Smooth muscle cell (in vitro differentiated cells): Measurements from ENCODE around the gene RIC3. TPM values are rescaled to one million over a fixed set of nuclear protein-coding genes. Genes with fewer than 3 reads are reported as not detected.

ENCODE experiments used
- DNase-seq: peaks from one replicate; lab custom pipeline; 2025; ENCODE audit not compliant: unreplicated experiment; lab: John Stamatoyannopoulos, UW
- H2AFZ ChIP-seq: fragments of 200-600 bp; sonication (generic); 2 replicates; pipeline ENCODE4 v1.6.0; 2016; ENCODE audit warnings: antibody characterized with exemption, low read depth, mild to moderate bottlenecking
- H3F3A ChIP-seq: fragments of 200-600 bp; sonication (generic); 2 replicates; pipeline ENCODE4 v1.6.0; 2017; ENCODE audit warnings: antibody characterized with exemption, low read depth
- H3K27ac ChIP-seq: fragments of 200-600 bp; sonication (generic); 2 replicates; pipeline ENCODE4 v1.5.1; 2016; ENCODE audit warnings: low read depth, mild to moderate bottlenecking
- H3K27me3 ChIP-seq: fragments of 200-600 bp; sonication (generic); 2 replicates; pipeline ENCODE4 v1.6.1; 2016; ENCODE audit warnings: low read depth, mild to moderate bottlenecking
- H3K36me3 ChIP-seq: fragments of 200-600 bp; sonication (generic); 2 replicates; pipeline ENCODE4 v1.5.1; 2016; ENCODE audit warnings: low read depth
- H3K4me1 ChIP-seq: fragments of 200-600 bp; sonication (generic); 2 replicates; pipeline ENCODE4 v1.5.1; 2016; ENCODE audit warnings: low read depth
- H3K4me2 ChIP-seq: fragments of 200-600 bp; sonication (generic); 2 replicates; pipeline ENCODE4 v1.6.0; 2016; ENCODE audit warnings: mild to moderate bottlenecking
- H3K4me3 ChIP-seq: fragments of 200-600 bp; sonication (generic); 2 replicates; pipeline ENCODE4 v1.5.1; 2016; ENCODE audit warnings: mild to moderate bottlenecking
- H3K79me2 ChIP-seq: fragments of 200-600 bp; sonication (generic); 2 replicates; pipeline ENCODE4 v1.6.0; 2016; ENCODE audit warnings: low read depth, mild to moderate bottlenecking
- H3K9ac ChIP-seq: fragments of 200-600 bp; sonication (generic); 2 replicates; pipeline ENCODE4 v1.6.0; 2016; ENCODE audit warnings: low read depth
- H3K9me3 ChIP-seq: fragments of 200-600 bp; sonication (generic); replicated peaks from 2 replicates; pipeline ENCODE4 v1.5.1; 2016; ENCODE audit warnings: low read depth
- H4K20me1 ChIP-seq: fragments of 200-600 bp; sonication (generic); 2 replicates; pipeline ENCODE4 v1.6.0; 2016; ENCODE audit warnings: low read depth
- CTCF ChIP-seq: fragments of 200-600 bp; sonication (generic); IDR thresholded peaks from 2 replicates; pipeline ENCODE4 v1.5.1; 2017; ENCODE audit warnings: borderline replicate concordance, mild to moderate bottlenecking, antibody characterized with exemption; ENCODE audit not compliant: insufficient read depth, poor library complexity, severe bottlenecking
- WGBS: methylation state at CpG from one replicate; pipeline ENCODE4 v1.1.7; 2016; ENCODE audit warnings: low lambda C conversion rate; 5-methylcytosine and 5-hydroxymethylcytosine counted together
- polyA plus RNA-seq: library from polyadenylated mRNA; unstranded; fragments of >200 nt; fragmentation: Nextera tagmentation; extraction: Ambion mirVana; gene quantifications from 2 replicates; pipeline ENCODE4 v1.2.1, GENCODE V29; 2016
- total RNA-seq: library from RNA; depleted of rRNA; stranded (reverse); fragments of >200 nt; gene quantifications from 2 replicates; pipeline ENCODE4 v1.2.3, GENCODE V29; 2014

Gene RIC3
- total and polyA plus RNA-seq, 2 experiments from 2014 or later, result 0.35 to 3.1 TPM

- Histone ChIP-seq H3K36me3 (no peaks in the 10 kb centered on the region), H3K9ac (no peak overlapping the region), H2AFZ (no peak overlapping the region), H3K4me3 (no peak overlapping the region), H3K4me2 (no peak overlapping the region), H3K27ac (no peak overlapping the region), H3K27me3 (no peaks in the 10 kb centered on the region), H3K4me1 (peaks cover 19% of the 10 kb centered on the region), H4K20me1 (peaks cover 78% of the 10 kb centered on the region), H3K9me3 (no peaks in the 10 kb centered on the region), H3K79me2 (peaks cover 14% of the 10 kb centered on the region), H3F3A (peaks cover 2% of the 10 kb centered on the region)
- TF ChIP-seq CTCF, result no peak
- WGBS, result 94% methylated on average over 6 of the region's 6 CpGs
- DNase-seq, result no peak
Measured at GRCh38 chr11:8084352-8084751, 84.5 kb downstream of the RIC3 start.

GRCh38 chr11:8083871-8084281 lies 84.9 kb downstream of the RIC3 start:
- H3K79me2 ChIP-seq, result peaks cover 14% of the 10 kb centered on the region
- no peak for TF ChIP-seq CTCF
- peaks cover 73% of the 10 kb centered on the region for H4K20me1 ChIP-seq
- DNase-seq, result no peak
- peaks cover 19% of the 10 kb centered on the region for H3K4me1 ChIP-seq
- no peaks in the 10 kb centered on the region for H3K9me3 ChIP-seq
- no peak overlapping the region for H3K4me2 ChIP-seq
- peaks cover 2% of the 10 kb centered on the region for H3F3A ChIP-seq
- 67% methylated on average over 1 of the region's 1 CpG for WGBS
- H3K9ac ChIP-seq, result no peak overlapping the region
- no peak overlapping the region for H3K27ac ChIP-seq
- H2AFZ ChIP-seq, result no peak overlapping the region
- H3K27me3 ChIP-seq, result no peaks in the 10 kb centered on the region
- H3K4me3 ChIP-seq, result no peak overlapping the region
- H3K36me3 ChIP-seq, result no peaks in the 10 kb centered on the region

GRCh38 chr11:8083088-8083395 lies 85.8 kb downstream of the RIC3 start:
- H3F3A ChIP-seq, result peaks cover 2% of the 10 kb centered on the region
- H3K4me1 ChIP-seq, result peaks cover 19% of the 10 kb centered on the region
- H3K9ac ChIP-seq, result no peak overlapping the region
- peaks cover 65% of the 10 kb centered on the region for H4K20me1 ChIP-seq
- peaks cover 14% of the 10 kb centered on the region for H3K79me2 ChIP-seq
- no peak overlapping the region for H3K27ac ChIP-seq
- H3K36me3 ChIP-seq, result no peaks in the 10 kb centered on the region
- H3K4me3 ChIP-seq, result no peak overlapping the region
- H3K9me3 ChIP-seq, result no peaks in the 10 kb centered on the region
- no peak for TF ChIP-seq CTCF
- H3K27me3 ChIP-seq, result no peaks in the 10 kb centered on the region
- no peak for DNase-seq
- H2AFZ ChIP-seq, result no peak overlapping the region
- H3K4me2 ChIP-seq, result peak overlapping the region; percentile 90
- 86% methylated on average over 9 of the region's 9 CpGs for WGBS

- H3K27ac ChIP-seq, result no peak overlapping the region
- peaks cover 2% of the 10 kb centered on the region for H3F3A ChIP-seq
- no peak overlapping the region for H2AFZ ChIP-seq
- no peaks in the 10 kb centered on the region for H3K9me3 ChIP-seq
- H4K20me1 ChIP-seq, result peaks cover 60% of the 10 kb centered on the region
- H3K4me3 ChIP-seq, result peak overlapping the region; percentile 71
- no peak for DNase-seq
- no peaks in the 10 kb centered on the region for H3K27me3 ChIP-seq
- TF ChIP-seq CTCF, result no peak
- WGBS, result 67% methylated on average over 15 of the region's 15 CpGs
- H3K9ac ChIP-seq, result no peak overlapping the region
- peaks cover 14% of the 10 kb centered on the region for H3K79me2 ChIP-seq
- no peaks in the 10 kb centered on the region for H3K36me3 ChIP-seq
- H3K4me2 ChIP-seq, result peak overlapping the region; percentile 90
- H3K4me1 ChIP-seq, result peaks cover 19% of the 10 kb centered on the region
Measured at GRCh38 chr11:8082391-8083087, 86.3 kb downstream of the RIC3 start.
